MCF 10A (cell line): ENCODE measurements around the gene MRPS6. TPM values are rescaled to one million over a fixed set of nuclear protein-coding genes. Genes with fewer than 3 reads are reported as not detected.

Source experiments
- BruUV-seq: library from RNA; stranded (reverse); fragments of 400-500 nt; replicated peaks from 2 replicates; lab custom pipeline; 2021; lab: Mats Ljungman, UMichigan
- CTCF ChIA-PET: fragments of 300-600 bp; sonication (Branson Sonifier 250); formaldehyde crosslinking; extraction: SDS; loops from one replicate; lab custom pipeline; 2021; ENCODE audit warnings: antibody characterized with exemption, inconsistent platforms; lab: Yijun Ruan, JAX
- POLR2A ChIA-PET: fragments of 300-600, 350-650 bp; sonication (Branson Sonifier 250); formaldehyde crosslinking; extraction: SDS; loops from one replicate; lab custom pipeline; 2020; ENCODE audit warnings: antibody characterized with exemption, inconsistent platforms; lab: Yijun Ruan, JAX
- DNase-seq: peaks from one replicate; pipeline ENCODE4 v3.0.0-alpha.2; 2018; ENCODE audit not compliant: unreplicated experiment
- H3K27ac Mint-ChIP-seq: one replicate; pipeline ENCODE4 v1.8.0; 2022; ENCODE audit warnings: mild to moderate bottlenecking, low read depth, mixed read lengths; ENCODE audit not compliant: unreplicated experiment
- H3K27me3 Mint-ChIP-seq: one replicate; pipeline ENCODE4 v1.8.0; 2022; ENCODE audit warnings: mixed read lengths; ENCODE audit not compliant: insufficient read depth, unreplicated experiment
- H3K36me3 Mint-ChIP-seq: one replicate; pipeline ENCODE4 v1.8.0; 2022; ENCODE audit warnings: mild to moderate bottlenecking, moderate library complexity, mixed read lengths; ENCODE audit not compliant: insufficient read depth, unreplicated experiment
- H3K4me1 Mint-ChIP-seq: one replicate; pipeline ENCODE4 v1.8.0; 2022; ENCODE audit warnings: mixed read lengths; ENCODE audit not compliant: insufficient read depth, unreplicated experiment
- H3K4me3 Mint-ChIP-seq: one replicate; pipeline ENCODE4 v1.8.0; 2022; ENCODE audit warnings: mild to moderate bottlenecking, moderate library complexity, mixed read lengths; ENCODE audit not compliant: unreplicated experiment
- H3K9me3 Mint-ChIP-seq: one replicate; pipeline ENCODE4 v1.8.0; 2022; ENCODE audit warnings: mixed read lengths; ENCODE audit not compliant: unreplicated experiment
- intact Hi-C: fragments of 100-400 bp; cut with micrococcal nuclease; formaldehyde crosslinking; loops from 2 replicates; pipeline ENCODE4 v1.14.1; 2022
- total RNA-seq: library from RNA; stranded (reverse); gene quantifications from 2 replicates; pipeline ENCODE4 v1.2.3, GENCODE V29; 2022
- TF ChIP-seq, protein P1 (sequence below): fragments of 200-600 bp; IDR thresholded peaks from one replicate; pipeline ENCODE4 v1.8.0; 2022; ENCODE audit warnings: antibody characterized with exemption, mild to moderate bottlenecking; ENCODE audit not compliant: unreplicated experiment

The MRPS6 gene
- total RNA-seq, 1 experiment from 2014 or later = 86.0 TPM

DNA sequence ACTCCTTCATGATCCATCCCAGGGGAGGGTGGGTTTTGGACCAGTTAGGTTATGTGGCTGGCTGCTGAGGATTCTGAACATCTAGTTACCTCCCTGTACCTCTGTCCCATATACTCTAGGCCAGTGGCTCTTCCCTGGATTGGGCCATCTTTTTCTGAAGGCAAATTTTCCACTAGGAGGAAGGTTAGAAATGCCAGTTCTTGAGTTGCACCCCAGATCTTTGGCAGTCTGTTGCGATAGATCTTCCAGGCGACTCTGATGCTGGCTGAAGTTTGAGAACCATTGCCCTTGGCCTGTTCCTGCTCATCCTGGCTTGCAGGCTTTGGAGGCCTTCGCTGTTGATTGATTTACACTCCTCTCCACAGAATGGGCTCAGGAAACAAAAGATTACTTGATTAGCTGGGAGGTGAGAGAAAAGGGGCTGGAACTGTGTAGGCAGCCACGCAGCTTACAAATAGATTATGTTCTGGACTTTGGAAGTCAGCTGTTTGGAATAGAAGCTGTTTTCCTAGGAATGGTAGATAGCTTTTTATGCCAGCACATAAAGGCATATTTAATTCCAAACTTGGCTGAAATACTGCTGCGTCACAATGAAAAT is 110.1 kb downstream of the MRPS6 start:
- H3K9me3 Mint-ChIP-seq = no peaks in the 10 kb centered on the region
- intact Hi-C loops = no loop called here
- POLR2A ChIA-PET = no interaction called here
- no peak overlapping the region for H3K4me3 Mint-ChIP-seq
- H3K27me3 Mint-ChIP-seq = no peaks in the 10 kb centered on the region
- H3K4me1 Mint-ChIP-seq = no peaks in the 10 kb centered on the region
- no peak overlapping the region for H3K27ac Mint-ChIP-seq
- no TSS peak for BruUV-seq
- TF ChIP-seq, protein P1, sequence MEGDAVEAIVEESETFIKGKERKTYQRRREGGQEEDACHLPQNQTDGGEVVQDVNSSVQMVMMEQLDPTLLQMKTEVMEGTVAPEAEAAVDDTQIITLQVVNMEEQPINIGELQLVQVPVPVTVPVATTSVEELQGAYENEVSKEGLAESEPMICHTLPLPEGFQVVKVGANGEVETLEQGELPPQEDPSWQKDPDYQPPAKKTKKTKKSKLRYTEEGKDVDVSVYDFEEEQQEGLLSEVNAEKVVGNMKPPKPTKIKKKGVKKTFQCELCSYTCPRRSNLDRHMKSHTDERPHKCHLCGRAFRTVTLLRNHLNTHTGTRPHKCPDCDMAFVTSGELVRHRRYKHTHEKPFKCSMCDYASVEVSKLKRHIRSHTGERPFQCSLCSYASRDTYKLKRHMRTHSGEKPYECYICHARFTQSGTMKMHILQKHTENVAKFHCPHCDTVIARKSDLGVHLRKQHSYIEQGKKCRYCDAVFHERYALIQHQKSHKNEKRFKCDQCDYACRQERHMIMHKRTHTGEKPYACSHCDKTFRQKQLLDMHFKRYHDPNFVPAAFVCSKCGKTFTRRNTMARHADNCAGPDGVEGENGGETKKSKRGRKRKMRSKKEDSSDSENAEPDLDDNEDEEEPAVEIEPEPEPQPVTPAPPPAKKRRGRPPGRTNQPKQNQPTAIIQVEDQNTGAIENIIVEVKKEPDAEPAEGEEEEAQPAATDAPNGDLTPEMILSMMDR = no peak
- H3K36me3 Mint-ChIP-seq = no peaks in the 10 kb centered on the region
- CTCF ChIA-PET = no interaction called here
- DNase-seq = no peak

DNA sequence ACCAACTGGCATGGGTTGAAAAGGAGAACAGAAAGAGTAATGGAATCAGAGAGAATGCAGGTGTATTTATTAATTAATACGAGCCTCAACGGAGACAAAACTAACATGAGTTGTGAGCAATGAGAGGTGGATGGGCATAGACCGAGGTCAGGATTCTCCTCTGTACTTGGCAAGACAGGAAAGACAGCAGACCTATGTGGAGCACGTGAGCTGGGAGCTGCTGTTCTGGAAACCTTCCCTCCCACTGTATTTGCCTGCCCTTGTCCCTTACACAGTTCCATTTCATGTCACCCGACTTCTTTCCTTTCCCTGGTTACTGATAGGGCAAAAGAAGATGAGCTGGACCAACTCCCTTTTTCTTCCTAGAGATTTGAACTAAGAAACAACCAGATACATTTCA is 110.9 kb downstream of the MRPS6 start:
- ChIA-PET CTCF (no interaction called here), POLR2A (no interaction called here)
- Mint-ChIP-seq H3K27me3 (no peaks in the 10 kb centered on the region), H3K36me3 (no peaks in the 10 kb centered on the region), H3K4me3 (no peak overlapping the region), H3K4me1 (no peaks in the 10 kb centered on the region), H3K9me3 (no peaks in the 10 kb centered on the region), H3K27ac (no peak overlapping the region)
- no peak for DNase-seq
- TF ChIP-seq, protein P1 = no peak
- intact Hi-C loops = no loop called here
- no TSS peak for BruUV-seq

DNA sequence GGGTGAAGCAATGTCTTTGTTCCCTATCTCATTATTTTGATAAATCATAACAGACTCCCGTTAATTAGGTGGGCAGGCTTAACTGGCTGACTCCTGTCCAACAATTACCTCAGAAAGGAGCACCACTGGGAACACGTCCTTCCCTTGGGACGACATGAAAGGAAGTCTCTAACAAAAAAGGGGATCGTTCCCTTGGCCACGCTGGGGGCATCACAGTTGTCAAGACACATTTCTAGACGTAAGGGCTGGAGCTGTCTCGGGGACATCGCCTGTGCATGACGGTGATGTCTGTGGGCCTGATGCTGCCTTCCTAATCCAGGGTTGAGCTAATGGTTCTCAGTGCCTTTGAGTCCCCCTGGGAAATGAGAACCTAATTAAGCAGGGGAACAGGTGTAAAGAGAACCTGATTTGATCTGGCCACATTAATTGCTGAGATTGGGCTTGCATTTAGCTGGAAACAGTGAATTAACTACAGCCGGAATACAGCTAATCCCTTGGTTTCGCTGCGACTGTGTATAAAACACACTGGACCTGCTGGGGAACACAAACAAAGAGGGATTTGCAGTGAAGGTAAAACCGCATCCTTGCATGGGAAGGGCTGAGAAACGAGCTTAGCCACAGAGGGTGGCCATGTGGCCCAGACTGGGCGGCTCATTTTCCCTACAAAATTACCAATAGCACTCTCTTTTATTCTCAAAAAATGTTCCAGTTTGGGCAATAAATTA is 111.8 kb downstream of the MRPS6 start:
- Mint-ChIP-seq H3K36me3 (no peaks in the 10 kb centered on the region), H3K27me3 (no peaks in the 10 kb centered on the region), H3K27ac (no peak overlapping the region), H3K4me1 (no peaks in the 10 kb centered on the region), H3K9me3 (no peaks in the 10 kb centered on the region), H3K4me3 (no peak overlapping the region)
- no peak for DNase-seq
- POLR2A ChIA-PET = no interaction called here
- BruUV-seq = no TSS peak
- TF ChIP-seq, protein P1 = no peak
- CTCF ChIA-PET = no interaction called here
- intact Hi-C loops = no loop called here

DNA sequence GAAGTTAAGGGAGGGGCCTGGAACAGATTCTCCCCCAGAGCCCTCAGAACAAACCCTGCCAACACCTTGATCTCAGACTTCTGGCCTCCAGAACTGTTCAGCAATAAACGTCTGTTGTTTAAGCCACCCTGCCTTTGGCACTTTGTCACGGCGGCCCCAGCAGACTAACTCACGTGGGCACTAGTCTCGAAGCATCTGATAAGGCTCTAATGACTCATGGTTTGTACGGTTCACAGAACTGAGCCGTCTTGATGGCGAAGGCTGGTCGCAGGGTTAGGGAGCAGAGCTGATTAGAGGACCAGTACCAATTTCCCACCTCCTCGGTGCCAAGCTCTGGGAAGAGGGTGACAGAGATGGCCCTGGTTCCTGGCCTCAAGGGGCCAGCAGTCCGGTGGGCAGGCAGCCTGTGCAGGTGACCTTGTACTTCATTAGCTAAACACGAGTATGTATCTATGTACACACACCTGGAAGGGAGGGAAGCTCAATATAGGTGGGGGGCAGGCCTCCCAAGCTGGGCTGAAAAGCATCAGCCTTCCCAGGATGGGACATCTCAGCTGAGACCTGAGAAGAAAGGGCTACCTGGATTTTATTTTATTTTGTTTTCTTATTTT is 112.8 kb downstream of the MRPS6 start:
- ChIA-PET CTCF (interaction anchor here (0.7 kb wide), 1 partner anchor 164 kb away, joined by 3 read pairs; no protein-coding TSS in a partner anchor), POLR2A (no interaction called here)
- no peak for DNase-seq
- TF ChIP-seq, protein P1 = no peak
- H3K27ac Mint-ChIP-seq = no peak overlapping the region
- H3K4me1 Mint-ChIP-seq = no peaks in the 10 kb centered on the region
- no peak overlapping the region for H3K4me3 Mint-ChIP-seq
- no peaks in the 10 kb centered on the region for H3K9me3 Mint-ChIP-seq
- intact Hi-C loops = no loop called here
- no TSS peak for BruUV-seq
- no peaks in the 10 kb centered on the region for H3K27me3 Mint-ChIP-seq
- H3K36me3 Mint-ChIP-seq = no peaks in the 10 kb centered on the region
